H1 (cell line): ENCODE measurements around the gene SNX27. TPM values are rescaled to one million over a fixed set of nuclear protein-coding genes. Genes with fewer than 3 reads are reported as not detected.

Experiments
- CTCF ChIP-seq, 3 experiments: IDR thresholded peaks; 1 replicate in 2 of 3; 2 replicates in 1 of 3; pipeline versions ENCODE4 v1.5.1 to v1.6.1; 2011; ENCODE audit warnings: low read length in 3 of 3, mild to moderate bottlenecking in 3 of 3, inconsistent platforms in 2 of 3, low read depth in 1 of 3, moderate library complexity in 1 of 3; ENCODE audit not compliant: insufficient read depth in 1 of 3; ENCODE audit errors: control extremely low read depth in 1 of 3
- GABPA ChIP-seq: IDR thresholded peaks from 2 replicates; pipeline ENCODE4 v1.6.1; 2011; ENCODE audit warnings: mild to moderate bottlenecking, low read length, moderate library complexity, borderline replicate concordance; ENCODE audit not compliant: insufficient read depth
- GTF2F1 ChIP-seq: IDR thresholded peaks from 2 replicates; pipeline ENCODE4 v1.6.1; 2012; ENCODE audit warnings: low read depth, low read length, improper control_type of control experiment, borderline replicate concordance
- SIX5 ChIP-seq: IDR thresholded peaks from 2 replicates; pipeline ENCODE4 v1.6.1; 2011; ENCODE audit warnings: mild to moderate bottlenecking, low read depth, low read length
- polyA plus RNA-seq, 7 experiments: library from polyadenylated mRNA; depleted of rRNA in 3 of 7; stranded (reverse) in 5 of 7; unstranded in 2 of 7; fragments of >200 nt in 5 of 7; fragments of 200-250 nt in 2 of 7; gene quantifications; 1 replicate in 5 of 7; 2 replicates in 1 of 7; 4 replicates in 1 of 7; pipeline versions ENCODE4 v1.2.1 to v1.2.3, GENCODE V29; 2011 to 2013; ENCODE audit warnings: missing spikeins in 2 of 7, mixed read lengths in 2 of 7
- total RNA-seq: library from RNA; stranded (reverse); fragmentation: NEBNext Ultra II Directional; extraction: Animal tissue kit (Norgen Biotek cat#: 25700); gene quantifications from 2 replicates; pipeline ENCODE4 v1.2.1, GENCODE V29; 2021

The SNX27 gene
- total and polyA plus RNA-seq, 2 of the 8 experiments (the other 6 are each of a cell fraction or from before 2014, with no cell fraction given) = 23.4 to 65.4 TPM

GRCh38 chr1:151629278-151629677 is 17.4 kb downstream of the SNX27 start (continued):
- no peak for TF ChIP-seq CTCF (IDR thresholded peaks at IDR 0.05; ENCODE audit: control extremely low read depth in 1 of 3, insufficient read depth in 1 of 3, low read depth in 1 of 3, low read length in 3 of 3)
- TF ChIP-seq SIX5 = no peak
- no peak for TF ChIP-seq GABPA
- TF ChIP-seq GTF2F1 = no peak
